Muscle of back (tissue), 11 donors: ENCODE data around the gene STK17B. TPM values are rescaled to one million over a fixed set of nuclear protein-coding genes. Genes with fewer than 3 reads are reported as not detected.

ENCODE experiments used
- DNase-seq, 3 donors: peaks; one replicate each; pipeline versions ENCODE4 v3.0.0 to v3.0.0-alpha.2; 2013
- polyA plus RNA-seq, 10 donors: library from polyadenylated mRNA; unstranded; fragments of 120-200 nt; gene quantifications; one replicate each; pipeline ENCODE4 v1.2.1, GENCODE V29; 2013; ENCODE audit not compliant: insufficient read length in 10 of 10

The STK17B gene
- polyA plus RNA-seq, 10 donors, result 5.1 to 17.0 (median 6.9) TPM

DNA sequence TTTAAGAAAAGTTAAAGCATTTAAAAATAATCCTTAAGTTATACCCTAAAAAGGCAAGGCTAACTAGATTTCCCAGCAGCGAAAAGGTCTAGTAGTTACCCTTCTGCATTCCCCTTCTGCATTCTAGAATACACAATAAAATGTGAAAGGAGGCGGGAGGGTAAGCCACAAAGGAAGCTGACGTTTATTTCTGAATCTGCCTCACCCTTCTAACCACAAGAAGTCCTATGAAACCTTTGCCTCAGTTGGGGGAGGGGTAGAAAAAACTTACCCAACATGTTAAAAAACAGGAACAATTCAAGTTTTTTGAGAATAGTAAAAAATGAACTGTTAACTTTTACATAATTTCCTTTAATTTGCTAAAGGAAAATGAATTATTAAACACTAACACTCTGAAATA, 11.3 kb downstream of the STK17B start:
- peak; percentile 43 to 79 (median 44) for DNase-seq

GRCh38 chr2:196159221-196159892, 12.0 kb downstream of the STK17B start:
- DNase-seq, result no peak

GRCh38 chr2:196155575-196155974, 15.8 kb downstream of the STK17B start:
- no peak for DNase-seq

- DNase-seq, result no peak
Measured at GRCh38 chr2:196153480-196153879, 17.9 kb downstream of the STK17B start.

DNA sequence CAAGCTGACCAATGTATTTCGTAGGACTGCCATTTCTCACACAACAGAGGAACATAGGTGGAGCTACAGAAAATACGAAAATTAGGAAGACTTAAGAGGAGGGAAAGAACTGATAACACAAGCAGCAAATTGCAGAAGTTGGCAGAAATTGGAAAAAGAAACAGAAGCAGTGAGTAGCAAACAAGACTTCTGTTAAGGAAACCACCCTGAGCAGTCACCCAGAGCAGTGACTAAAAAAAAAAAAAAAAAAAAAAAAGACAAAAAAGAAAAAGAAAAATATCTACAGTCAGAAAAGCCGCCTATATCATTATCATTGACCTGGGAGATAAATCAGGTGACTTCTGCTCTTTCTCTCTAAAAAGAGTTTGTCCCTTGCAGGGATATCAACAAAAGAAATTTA, 21.4 kb downstream of the STK17B start:
- no peak for DNase-seq

- DNase-seq, result no peak
Measured at GRCh38 chr2:196148736-196149135, 22.6 kb downstream of the STK17B start.

DNA sequence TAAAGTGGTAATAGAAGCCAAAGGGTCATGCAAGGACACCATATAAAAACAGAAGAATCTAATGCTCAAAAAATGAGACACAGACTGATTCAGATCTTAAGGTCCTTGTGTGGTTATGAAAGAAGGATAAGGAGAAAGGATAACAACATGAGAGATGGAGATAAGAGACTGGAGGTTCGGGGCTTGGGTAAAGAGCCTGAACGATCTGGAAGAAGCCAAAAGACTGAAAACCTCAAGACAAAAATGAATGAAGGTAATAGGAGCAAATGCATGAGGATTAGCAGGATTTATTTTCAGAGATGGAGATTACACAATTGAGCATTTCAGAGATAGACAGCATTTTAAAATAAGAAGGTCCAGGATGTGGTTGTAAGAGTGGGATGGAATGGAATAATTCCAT, 26.1 kb downstream of the STK17B start:
- no peak for DNase-seq

- DNase-seq, result no peak
Measured at GRCh38 chr2:196144513-196145126, 26.8 kb downstream of the STK17B start.

DNA sequence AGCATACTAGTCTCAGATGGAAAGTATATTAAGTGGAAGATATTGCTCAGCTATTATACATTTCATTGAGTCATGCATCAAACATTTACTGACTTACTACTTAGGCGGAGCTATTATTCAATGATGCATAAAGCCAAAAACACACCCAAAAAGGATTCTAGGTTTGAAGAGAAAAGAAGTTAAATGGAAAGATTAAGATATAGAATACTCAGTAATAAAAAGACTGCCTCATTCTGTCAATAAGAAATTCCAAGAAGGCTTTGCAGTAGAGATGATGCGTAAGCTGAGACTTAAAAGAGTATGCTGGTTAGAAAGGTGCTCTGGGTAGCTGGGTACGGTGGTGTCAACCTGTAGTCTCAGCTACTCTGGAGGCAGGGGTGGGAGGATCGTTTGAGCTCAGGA, 27.6 kb downstream of the STK17B start:
- no peak for DNase-seq

- peak in 1 of 3 donors; percentile 11 for DNase-seq
Measured at GRCh38 chr2:196142825-196143224, 28.6 kb downstream of the STK17B start.

- DNase-seq, result no peak
Measured at GRCh38 chr2:196140213-196140612, 31.2 kb downstream of the STK17B start.

- no peak for DNase-seq
Measured at GRCh38 chr2:196137271-196137670, 34.1 kb downstream of the STK17B start.

GRCh38 chr2:196136151-196136550, 35.2 kb downstream of the STK17B start:
- no peak for DNase-seq

DNA sequence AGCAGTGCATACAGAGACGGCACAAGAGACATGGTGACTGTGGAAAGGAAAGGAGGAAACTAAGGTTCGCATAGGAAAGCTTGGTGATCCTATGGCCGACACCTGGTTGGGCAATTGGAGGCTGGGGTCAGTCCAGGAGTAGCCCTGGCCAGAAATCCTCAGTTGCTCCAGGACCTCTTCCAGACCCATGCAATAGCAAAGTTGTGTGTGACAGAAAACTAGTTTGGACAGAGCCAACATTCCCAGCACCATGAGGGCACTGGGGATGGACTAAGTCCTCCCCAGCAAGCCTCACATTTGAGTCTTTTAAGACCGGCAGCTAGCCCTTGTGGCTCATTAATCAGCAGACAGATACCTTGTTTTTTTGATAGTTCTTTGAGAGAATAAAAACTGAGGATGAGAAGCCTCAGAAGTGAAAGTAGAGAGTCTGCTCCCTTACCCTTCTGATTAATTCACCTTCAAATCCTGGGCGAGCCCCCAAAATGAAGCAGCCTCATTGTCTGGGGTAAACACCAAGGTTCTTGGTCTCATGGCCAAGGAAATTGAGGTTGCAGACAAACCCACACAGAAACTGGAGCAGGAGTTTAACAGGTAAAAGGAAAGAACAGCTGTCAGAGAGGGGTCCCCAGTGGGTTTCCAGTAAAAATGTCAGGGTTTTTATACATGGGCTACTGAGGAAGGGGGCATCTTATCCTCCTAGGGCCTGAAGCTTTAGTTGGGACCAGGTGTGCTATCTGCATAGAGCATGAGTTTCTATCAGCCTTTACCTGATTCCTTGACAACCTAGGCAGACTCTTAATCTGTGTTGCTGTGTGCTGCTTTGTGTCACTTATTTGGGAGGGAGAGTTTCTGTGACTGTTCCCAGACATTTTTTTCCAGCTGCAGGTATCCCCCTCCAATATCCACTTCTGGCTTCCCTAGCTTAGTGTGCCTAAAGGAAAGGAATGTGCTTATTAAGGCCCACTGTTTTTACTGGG, 39.1 kb downstream of the STK17B start:
- no peak for DNase-seq

- no peak for DNase-seq
Measured at GRCh38 chr2:196131384-196131937, 39.9 kb downstream of the STK17B start.

DNA sequence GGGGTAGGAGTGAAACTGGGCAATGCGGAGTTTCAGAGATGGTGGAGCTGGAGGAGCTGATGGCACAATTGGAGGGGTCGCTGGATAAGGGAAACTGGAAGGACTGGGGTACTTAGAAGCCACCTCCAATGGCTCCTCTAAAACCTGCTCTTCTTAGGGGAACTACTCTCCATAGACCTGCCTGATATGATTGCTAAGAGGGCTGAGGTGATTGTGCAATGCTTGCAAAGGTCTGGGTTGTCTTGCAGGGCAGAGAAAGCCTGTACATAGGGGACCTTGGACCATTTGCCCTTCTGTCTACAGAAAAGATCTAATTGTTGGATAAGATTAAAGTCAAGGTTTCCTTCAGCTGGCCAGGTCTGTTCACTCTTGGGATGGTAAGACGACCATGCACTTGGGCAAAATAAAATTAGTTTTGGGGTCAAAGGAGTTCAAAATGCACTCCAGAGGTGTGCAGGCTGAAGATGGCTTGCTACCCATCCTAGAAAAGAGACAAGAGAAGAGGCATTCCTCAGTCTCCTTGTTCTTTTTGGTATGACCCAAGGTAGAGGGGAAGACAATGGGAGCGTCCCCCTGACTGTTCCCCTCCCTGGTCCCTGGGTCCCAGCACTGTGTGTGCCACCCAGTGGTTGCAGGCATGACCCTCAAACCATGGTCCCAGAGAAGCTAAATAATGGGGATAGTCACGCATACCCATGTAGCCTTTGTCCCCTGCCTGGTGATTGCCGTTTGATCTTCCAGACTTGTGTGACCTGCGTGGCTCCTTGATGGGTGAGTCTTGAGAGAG, 41.1 kb downstream of the STK17B start:
- DNase-seq, result peak in 1 of 3 donors; percentile 15

GRCh38 chr2:196128749-196129148, 42.6 kb downstream of the STK17B start:
- no peak for DNase-seq

DNA sequence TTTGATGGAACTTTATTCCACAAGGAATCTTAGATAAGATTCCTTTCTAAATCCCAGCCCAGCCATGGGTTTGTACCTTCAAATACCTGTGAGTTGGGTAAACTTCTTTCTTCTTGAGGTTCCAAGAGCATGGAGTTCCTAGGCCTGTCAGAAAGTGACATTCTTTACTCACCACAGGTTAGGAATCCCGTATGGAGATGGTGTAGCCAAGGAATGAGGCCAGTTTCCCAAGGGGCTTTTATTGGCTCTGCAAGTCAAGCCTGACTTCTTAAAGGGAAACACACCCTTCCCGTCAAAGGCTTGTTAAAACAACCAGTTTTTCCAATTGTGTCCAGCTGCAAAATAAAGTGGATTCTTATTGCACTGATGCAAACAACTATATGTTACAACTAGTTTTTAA, 45.8 kb downstream of the STK17B start:
- no peak for DNase-seq

DNA sequence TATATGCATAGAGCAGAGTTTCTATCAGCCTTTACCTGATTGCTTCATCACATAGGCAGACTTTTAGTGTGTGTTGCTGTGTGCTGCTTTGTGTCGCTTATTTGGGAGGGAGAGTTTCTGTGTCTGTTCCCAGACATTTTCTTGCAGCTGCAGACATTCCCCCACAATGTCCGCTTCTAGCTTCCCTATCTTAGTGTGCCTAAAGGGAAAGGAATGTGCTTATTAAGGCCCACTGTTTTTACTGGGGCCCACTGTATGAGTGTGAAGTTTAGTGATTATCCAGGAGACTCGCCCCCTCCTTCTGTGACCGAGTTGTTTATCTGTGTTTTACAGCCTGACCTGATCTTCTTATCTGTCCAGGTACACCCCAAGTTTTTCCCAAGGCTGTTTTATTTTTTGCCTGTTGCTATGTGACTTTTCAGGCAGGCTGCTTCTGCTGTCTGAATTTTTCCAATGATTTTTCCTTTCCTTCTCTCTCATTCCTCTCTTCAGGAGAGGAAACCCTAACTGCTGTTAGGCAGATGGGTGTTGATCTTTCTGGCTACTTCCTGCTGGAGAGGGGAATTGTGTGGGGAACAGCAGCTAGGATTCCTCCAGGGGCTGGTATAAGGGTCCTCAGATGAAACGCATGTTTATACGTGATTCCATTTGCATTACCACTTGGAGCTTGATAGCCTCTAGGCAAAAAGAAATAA, 47.6 kb downstream of the STK17B start:
- no peak for DNase-seq

GRCh38 chr2:196119926-196120325, 51.5 kb downstream of the STK17B start:
- no peak for DNase-seq

GRCh38 chr2:196117214-196117705, 54.1 kb downstream of the STK17B start:
- DNase-seq, result no peak
